Hepatocyte (in vitro differentiated cells): ENCODE measurements around the gene ENG. TPM values are rescaled to one million over a fixed set of nuclear protein-coding genes. Genes with fewer than 3 reads are reported as not detected.

Experiments used
- DNase-seq: peaks from one replicate; pipeline ENCODE4 v3.0.0-alpha.2; 2016; ENCODE audit warnings: low spot score
- H2AFZ ChIP-seq: fragments of 200-600 bp; sonication (generic); 2 replicates; pipeline ENCODE4 v1.6.0; 2016; ENCODE audit warnings: antibody characterized with exemption, mild to moderate bottlenecking
- H3K27ac ChIP-seq: fragments of 200-600 bp; sonication (generic); 2 replicates; pipeline ENCODE4 v1.5.1; 2016; ENCODE audit warnings: mild to moderate bottlenecking
- H3K27me3 ChIP-seq: fragments of 200-600 bp; sonication (generic); 2 replicates; pipeline ENCODE4 v1.6.1; 2016
- H3K36me3 ChIP-seq: fragments of 200-600 bp; sonication (generic); replicated peaks from 2 replicates; pipeline ENCODE4 v1.5.1; 2016; ENCODE audit warnings: low read depth; ENCODE audit not compliant: insufficient read depth
- H3K4me1 ChIP-seq: fragments of 200-600 bp; sonication (generic); 2 replicates; pipeline ENCODE4 v1.5.1; 2016; ENCODE audit warnings: mild to moderate bottlenecking, moderate library complexity; ENCODE audit not compliant: insufficient read depth
- H3K4me2 ChIP-seq: fragments of 200-600 bp; sonication (generic); 2 replicates; pipeline ENCODE4 v1.6.0; 2016
- H3K4me3 ChIP-seq: fragments of 200-600 bp; sonication (generic); 2 replicates; pipeline ENCODE4 v1.5.1; 2016; ENCODE audit warnings: mild to moderate bottlenecking
- H3K79me2 ChIP-seq: fragments of 200-600 bp; sonication (generic); 2 replicates; pipeline ENCODE4 v1.6.0; 2017; ENCODE audit warnings: mild to moderate bottlenecking
- H3K9me2 ChIP-seq: fragments of 200-600 bp; sonication (generic); replicated peaks from 2 replicates; pipeline ENCODE4 v1.6.0; 2017; ENCODE audit warnings: mild to moderate bottlenecking; ENCODE audit not compliant: insufficient read depth
- H3K9me3 ChIP-seq: fragments of 200-600 bp; sonication (generic); 2 replicates; pipeline ENCODE4 v1.5.1; 2016; ENCODE audit warnings: low read depth, mild to moderate bottlenecking
- H4K20me1 ChIP-seq: fragments of 200-600 bp; sonication (generic); 2 replicates; pipeline ENCODE4 v1.6.0; 2016; ENCODE audit warnings: mild to moderate bottlenecking; ENCODE audit not compliant: insufficient read depth, poor library complexity, severe bottlenecking
- CTCF ChIP-seq: fragments of 200-600 bp; sonication (generic); IDR thresholded peaks from 2 replicates; pipeline ENCODE4 v1.5.1; 2016; ENCODE audit warnings: antibody characterized with exemption, mild to moderate bottlenecking; ENCODE audit not compliant: poor library complexity
- EZH2 ChIP-seq: fragments of 200-600 bp; sonication (generic); IDR thresholded peaks from 2 replicates; pipeline ENCODE4 v1.6.1; 2016; ENCODE audit warnings: antibody characterized with exemption, mild to moderate bottlenecking, borderline replicate concordance
- EZH2phosphoT487 ChIP-seq: fragments of 200-600 bp; sonication (generic); IDR thresholded peaks from one replicate; pipeline ENCODE4 v1.6.1; 2018; ENCODE audit warnings: antibody characterized with exemption, mild to moderate bottlenecking, low read depth, moderate library complexity; ENCODE audit not compliant: unreplicated experiment, severe bottlenecking
- WGBS: methylation state at CpG from one replicate; pipeline ENCODE4 v1.1.6; 2016; ENCODE audit warnings: low lambda C conversion rate; ENCODE audit errors: missing lambda C conversion rate; 5-methylcytosine and 5-hydroxymethylcytosine counted together
- polyA plus RNA-seq: library from polyadenylated mRNA; unstranded; fragments of >200 nt; fragmentation: Nextera tagmentation; extraction: Ambion mirVana; gene quantifications from 2 replicates; pipeline ENCODE4 v1.2.1, GENCODE V29; 2016
- total RNA-seq: library from RNA; depleted of rRNA; stranded (reverse); fragments of >200 nt; gene quantifications from 2 replicates; pipeline ENCODE4 v1.2.3, GENCODE V29; 2014

Gene ENG
- total and polyA plus RNA-seq, 2 experiments from 2014 or later = 6.8 to 21.2 TPM

GRCh38 chr9:127796852-127797370 is 57.5 kb downstream of the ENG start:
- Histone ChIP-seq H4K20me1 (no peaks in the 10 kb centered on the region), H3K79me2 (no peaks in the 10 kb centered on the region), H3K9me3 (no peaks in the 10 kb centered on the region), H3K9me2 (no peaks in the 10 kb centered on the region), H2AFZ (no peak overlapping the region), H3K4me3 (no peak overlapping the region), H3K4me1 (peaks cover 20% of the 10 kb centered on the region), H3K27me3 (no peaks in the 10 kb centered on the region), H3K27ac (no peak overlapping the region), H3K36me3 (no peaks in the 10 kb centered on the region), H3K4me2 (no peak overlapping the region)
- DNase-seq = no peak
- no peak for TF ChIP-seq EZH2
- TF ChIP-seq EZH2phosphoT487 = no peak
- no peak for TF ChIP-seq CTCF
- 53% methylated on average over 11 of the region's 11 CpGs for WGBS

- TF ChIP-seq EZH2 = no peak
- H3K9me2 ChIP-seq = no peaks in the 10 kb centered on the region
- H3K79me2 ChIP-seq = no peaks in the 10 kb centered on the region
- WGBS = 75% methylated on average over 8 of the region's 8 CpGs
- no peak for DNase-seq
- peaks cover 15% of the 10 kb centered on the region for H3K4me1 ChIP-seq
- no peaks in the 10 kb centered on the region for H3K27me3 ChIP-seq
- peaks cover 4% of the 10 kb centered on the region for H4K20me1 ChIP-seq
- no peak overlapping the region for H3K4me2 ChIP-seq
- no peak overlapping the region for H2AFZ ChIP-seq
- H3K27ac ChIP-seq = no peak overlapping the region
- no peak overlapping the region for H3K4me3 ChIP-seq
- H3K36me3 ChIP-seq = no peaks in the 10 kb centered on the region
- no peaks in the 10 kb centered on the region for H3K9me3 ChIP-seq
These were observed 58.1 kb downstream of the ENG start for GRCh38 chr9:127796225-127796813.

GRCh38 chr9:127794001-127794791 is 60.3 kb downstream of the ENG start:
- Histone ChIP-seq H3K9me2 (no peaks in the 10 kb centered on the region), H2AFZ (no peak overlapping the region), H3K79me2 (peaks cover 14% of the 10 kb centered on the region), H3K9me3 (no peaks in the 10 kb centered on the region), H3K27ac (no peak overlapping the region), H3K4me1 (peaks cover 12% of the 10 kb centered on the region), H3K36me3 (no peaks in the 10 kb centered on the region), H3K4me2 (no peak overlapping the region), H4K20me1 (peaks cover 22% of the 10 kb centered on the region), H3K4me3 (no peak overlapping the region), H3K27me3 (no peaks in the 10 kb centered on the region)
- WGBS = 84% methylated on average over 14 of the region's 14 CpGs
- DNase-seq = no peak
- TF ChIP-seq CTCF (no peak), EZH2 (no peak), EZH2phosphoT487 (no peak)

GRCh38 chr9:127793093-127793708 is 61.3 kb downstream of the ENG start:
- no peak overlapping the region for H3K27ac ChIP-seq

More at GRCh38 chr9:127793093-127793708, 61.3 kb downstream of the ENG start:
- Histone ChIP-seq H3K79me2 (peaks cover 24% of the 10 kb centered on the region), H3K9me2 (no peaks in the 10 kb centered on the region), H4K20me1 (peaks cover 30% of the 10 kb centered on the region), H3K9me3 (no peaks in the 10 kb centered on the region), H3K4me3 (no peak overlapping the region), H3K4me2 (no peak overlapping the region), H3K27me3 (no peaks in the 10 kb centered on the region), H2AFZ (no peak overlapping the region), H3K36me3 (no peaks in the 10 kb centered on the region), H3K4me1 (peaks cover 6% of the 10 kb centered on the region)
- no peak for DNase-seq
- 69% methylated on average over 8 of the region's 8 CpGs for WGBS
- TF ChIP-seq EZH2 (no peak), CTCF (no peak), EZH2phosphoT487 (no peak)
